ENCODE data around the gene SLC39A10. TPM values are rescaled to one million over a fixed set of nuclear protein-coding genes. Genes with fewer than 3 reads are reported as not detected.
"Not testable (repeated sequence)": the region's sequence is repeated elsewhere in the genome, so short reads cannot be mapped to it uniquely, and the experiment has no call there.

SLC39A10 gene
- total and polyA plus RNA-seq, 2 experiments from 2014 or later: 38.0 to 57.0 TPM

DNA sequence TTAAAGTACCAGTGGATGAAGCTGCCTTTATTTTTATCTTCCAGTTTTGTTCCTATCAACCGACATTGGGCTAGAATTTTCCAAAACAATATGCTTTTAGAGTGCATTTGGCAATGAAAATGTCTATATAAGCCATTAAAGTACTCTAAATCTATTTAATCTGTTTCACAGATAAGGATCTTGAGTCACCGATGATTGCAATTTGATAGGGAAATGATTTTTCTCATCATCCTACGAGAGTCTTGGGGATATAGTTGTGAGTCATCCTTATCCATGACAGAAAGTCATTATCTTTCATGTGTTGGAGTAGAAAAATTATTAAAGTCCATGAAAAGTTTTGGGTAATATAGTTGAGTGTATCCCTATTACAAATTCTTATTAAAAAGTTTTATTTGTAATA lies 26.1 kb downstream of the SLC39A10 start:
- Histone ChIP-seq H3K4me3 (no peak overlapping the region), H3K27ac (no peak overlapping the region), H3K36me3 (peaks cover 13% of the 10 kb centered on the region), H3K9me3 (ENCODE audit: low read depth) (no peaks in the 10 kb centered on the region), H3K4me1 (ENCODE audit: low read depth) (no peaks in the 10 kb centered on the region), H3K27me3 (no peaks in the 10 kb centered on the region)
- DNase-seq (ENCODE audit: low read depth in 1 of 2, low spot score in 1 of 2): no peak
- TF ChIP-seq, protein P1, sequence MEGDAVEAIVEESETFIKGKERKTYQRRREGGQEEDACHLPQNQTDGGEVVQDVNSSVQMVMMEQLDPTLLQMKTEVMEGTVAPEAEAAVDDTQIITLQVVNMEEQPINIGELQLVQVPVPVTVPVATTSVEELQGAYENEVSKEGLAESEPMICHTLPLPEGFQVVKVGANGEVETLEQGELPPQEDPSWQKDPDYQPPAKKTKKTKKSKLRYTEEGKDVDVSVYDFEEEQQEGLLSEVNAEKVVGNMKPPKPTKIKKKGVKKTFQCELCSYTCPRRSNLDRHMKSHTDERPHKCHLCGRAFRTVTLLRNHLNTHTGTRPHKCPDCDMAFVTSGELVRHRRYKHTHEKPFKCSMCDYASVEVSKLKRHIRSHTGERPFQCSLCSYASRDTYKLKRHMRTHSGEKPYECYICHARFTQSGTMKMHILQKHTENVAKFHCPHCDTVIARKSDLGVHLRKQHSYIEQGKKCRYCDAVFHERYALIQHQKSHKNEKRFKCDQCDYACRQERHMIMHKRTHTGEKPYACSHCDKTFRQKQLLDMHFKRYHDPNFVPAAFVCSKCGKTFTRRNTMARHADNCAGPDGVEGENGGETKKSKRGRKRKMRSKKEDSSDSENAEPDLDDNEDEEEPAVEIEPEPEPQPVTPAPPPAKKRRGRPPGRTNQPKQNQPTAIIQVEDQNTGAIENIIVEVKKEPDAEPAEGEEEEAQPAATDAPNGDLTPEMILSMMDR (IDR thresholded peaks at IDR 0.05; ENCODE audit: low read depth, low read length): no peak

DNA sequence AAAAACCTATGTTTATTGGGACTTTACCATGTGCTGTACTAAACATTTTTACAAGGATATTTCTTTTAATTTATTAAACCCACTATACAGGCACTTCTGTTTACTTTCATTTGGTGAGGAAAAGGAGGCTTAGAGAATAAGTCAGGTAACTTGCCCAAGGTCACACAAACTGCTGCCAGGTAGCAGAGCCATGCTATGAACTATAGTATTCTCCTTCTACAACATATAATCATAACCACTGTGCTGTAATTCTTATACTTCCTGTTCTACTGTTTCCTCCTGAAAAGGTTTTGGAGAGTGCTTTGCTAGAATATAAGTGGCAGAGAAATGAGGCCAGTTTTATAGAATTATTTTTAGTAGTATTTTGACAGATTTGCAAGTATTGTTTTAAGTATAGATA lies 29.5 kb downstream of the SLC39A10 start:
- no peaks in the 10 kb centered on the region for H3K27me3 ChIP-seq

DNA sequence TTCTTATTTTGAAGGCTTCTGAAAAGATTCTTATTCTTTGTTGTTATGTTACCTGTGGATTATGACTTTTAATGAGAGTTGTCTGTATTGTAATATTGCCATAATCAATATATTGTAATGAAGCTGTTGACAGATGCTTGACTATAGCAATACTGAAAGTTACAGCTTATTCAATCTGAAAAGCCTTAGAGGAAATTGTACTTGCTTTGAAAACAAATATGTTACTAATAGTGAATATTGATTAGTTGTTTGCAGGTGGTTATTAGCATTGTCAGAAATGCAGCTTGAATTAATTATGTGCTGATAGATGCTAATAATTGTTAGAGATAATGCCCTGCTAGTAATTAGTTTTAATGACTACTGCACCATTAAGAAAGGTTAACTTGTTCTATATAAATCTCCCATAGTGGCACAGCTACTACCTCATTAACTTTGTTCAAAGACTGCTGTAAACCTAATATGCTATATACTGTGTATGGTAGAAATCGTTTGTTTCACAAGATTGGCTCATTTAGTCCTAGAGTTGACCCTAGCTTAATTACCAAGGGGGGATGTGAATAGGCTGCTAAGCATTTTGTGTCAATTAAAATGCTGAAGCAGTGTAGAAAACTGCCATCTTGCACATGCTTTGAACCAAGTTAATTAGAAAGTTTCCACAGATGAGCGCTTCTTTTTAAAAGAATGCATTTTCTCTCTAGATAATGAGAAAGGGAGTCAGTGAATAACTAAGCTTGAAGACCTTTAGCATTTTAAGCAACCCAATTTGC lies 30.5 kb downstream of the SLC39A10 start:
- Histone ChIP-seq H3K27ac (no peak overlapping the region), H3K4me1 (ENCODE audit: low read depth) (no peaks in the 10 kb centered on the region), H3K9me3 (ENCODE audit: low read depth) (no peaks in the 10 kb centered on the region), H3K27me3 (no peaks in the 10 kb centered on the region), H3K4me3 (no peak overlapping the region), H3K36me3 (no peaks in the 10 kb centered on the region)
- TF ChIP-seq, protein P1 (IDR thresholded peaks at IDR 0.05; ENCODE audit: low read depth, low read length): no peak
- DNase-seq (ENCODE audit: low read depth in 1 of 2, low spot score in 1 of 2): no peak

More for the DNA sequence above, 29.5 kb downstream of the SLC39A10 start:
- Histone ChIP-seq H3K4me3 (no peak overlapping the region), H3K9me3 (ENCODE audit: low read depth) (no peaks in the 10 kb centered on the region), H3K27ac (no peak overlapping the region), H3K4me1 (ENCODE audit: low read depth) (no peaks in the 10 kb centered on the region), H3K36me3 (no peaks in the 10 kb centered on the region)
- TF ChIP-seq, protein P1 (IDR thresholded peaks at IDR 0.05; ENCODE audit: low read depth, low read length): no peak
- no peak for DNase-seq (ENCODE audit: low read depth in 1 of 2, low spot score in 1 of 2)

DNA sequence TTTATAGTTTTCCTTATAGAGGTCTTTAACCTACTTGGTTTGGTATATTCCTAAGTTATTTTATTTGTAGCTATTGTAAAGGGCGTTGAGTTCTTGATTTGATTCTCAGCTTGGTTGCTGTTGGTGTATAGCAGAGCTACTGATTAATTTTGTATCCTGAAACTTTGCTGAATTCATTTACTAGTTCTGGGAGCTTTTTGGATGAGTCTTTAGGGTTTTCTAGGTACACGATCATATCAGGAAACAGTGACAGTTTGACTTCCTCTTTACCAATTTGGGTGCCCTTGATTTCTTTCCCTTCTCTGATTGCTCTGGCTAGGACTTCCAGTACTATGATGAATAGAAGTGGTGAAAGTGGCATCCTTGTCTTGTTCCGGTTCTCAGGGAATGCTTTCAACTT lies 35.5 kb downstream of the SLC39A10 start:
- not testable (repeated sequence) for H3K27me3 ChIP-seq

DNA sequence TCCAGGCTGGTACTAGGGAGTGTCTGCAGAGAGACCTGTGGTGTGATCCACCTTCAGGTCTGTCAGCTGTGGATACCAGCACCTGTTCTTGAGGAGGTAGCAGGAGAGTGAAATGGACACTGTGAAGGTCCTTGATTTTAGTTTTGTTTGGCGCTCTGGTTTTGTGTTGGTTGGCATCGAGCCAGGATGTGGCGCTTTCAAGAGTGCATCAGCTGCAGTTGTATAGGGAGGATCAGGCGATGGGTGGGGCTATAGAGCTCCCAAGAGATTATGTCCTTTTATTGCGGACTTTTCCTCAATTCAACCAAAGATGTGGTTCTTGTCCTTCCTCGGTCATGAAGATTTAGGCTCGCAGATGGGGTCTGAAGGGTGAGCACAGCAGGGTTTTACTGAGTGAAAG lies 37.5 kb downstream of the SLC39A10 start:
- Histone ChIP-seq H3K27ac (no peak overlapping the region), H3K4me1 (ENCODE audit: low read depth) (no peaks in the 10 kb centered on the region), H3K36me3 (no peaks in the 10 kb centered on the region), H3K4me3 (no peak overlapping the region), H3K27me3 (no peaks in the 10 kb centered on the region), H3K9me3 (ENCODE audit: low read depth) (no peaks in the 10 kb centered on the region)
- no peak for DNase-seq (ENCODE audit: low read depth in 1 of 2, low spot score in 1 of 2)
- TF ChIP-seq, protein P1 (IDR thresholded peaks at IDR 0.05; ENCODE audit: low read depth, low read length): no peak

More for the DNA sequence above, 35.5 kb downstream of the SLC39A10 start:
- not testable (repeated sequence) for H3K4me3 ChIP-seq; H3K9me3 ChIP-seq (ENCODE audit: low read depth); H3K4me1 ChIP-seq (ENCODE audit: low read depth); DNase-seq (ENCODE audit: low read depth in 1 of 2, low spot score in 1 of 2); H3K27ac ChIP-seq; H3K36me3 ChIP-seq

DNA sequence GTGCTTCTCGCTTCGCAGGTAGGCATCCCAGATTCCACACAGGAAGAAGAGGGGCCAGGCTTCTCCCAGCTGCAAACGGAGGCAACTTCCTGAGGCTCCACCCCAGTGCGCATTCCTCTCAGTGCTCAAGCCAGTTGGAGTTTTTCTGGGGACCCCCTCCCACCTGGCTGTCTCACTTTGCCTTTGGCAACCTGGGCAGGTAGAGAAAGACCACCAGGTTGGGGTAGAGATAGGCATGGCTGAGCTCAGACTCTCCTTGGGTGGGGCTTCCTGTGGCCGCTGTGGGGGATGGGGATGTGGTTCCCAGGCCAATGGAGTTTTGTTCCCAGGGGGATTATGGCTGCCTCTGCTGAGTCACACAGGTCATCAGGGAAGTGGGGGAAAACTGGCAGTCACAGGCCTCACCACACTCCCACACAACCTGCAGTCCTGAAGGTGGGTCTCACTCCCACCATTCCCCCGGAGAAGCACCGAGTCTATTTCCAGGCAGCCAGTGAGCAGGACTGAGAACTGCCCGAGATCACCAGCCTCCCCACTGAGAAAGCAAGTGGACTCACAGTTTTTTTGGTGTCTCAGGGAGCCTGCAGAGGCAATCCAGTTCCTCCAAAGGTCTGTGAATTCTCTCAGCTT lies 38.1 kb downstream of the SLC39A10 start:
- H3K4me1 ChIP-seq (ENCODE audit: low read depth): no peaks in the 10 kb centered on the region
- no peaks in the 10 kb centered on the region for H3K36me3 ChIP-seq
- H3K9me3 ChIP-seq (ENCODE audit: low read depth): no peaks in the 10 kb centered on the region
- DNase-seq (ENCODE audit: low read depth in 1 of 2, low spot score in 1 of 2): no peak
- H3K27ac ChIP-seq: no peak overlapping the region
- H3K27me3 ChIP-seq: no peaks in the 10 kb centered on the region
- H3K4me3 ChIP-seq: no peak overlapping the region
- TF ChIP-seq, protein P1 (IDR thresholded peaks at IDR 0.05; ENCODE audit: low read depth, low read length): no peak

Measured in cardiac muscle cell (in vitro differentiated cells and primary cell).